Measurements from ENCODE around the gene ZBTB32.
"Not testable (repeated sequence)": the region's sequence is repeated elsewhere in the genome, so short reads cannot be mapped to it uniquely, and the experiment has no call there.

ZBTB32 gene

DNA sequence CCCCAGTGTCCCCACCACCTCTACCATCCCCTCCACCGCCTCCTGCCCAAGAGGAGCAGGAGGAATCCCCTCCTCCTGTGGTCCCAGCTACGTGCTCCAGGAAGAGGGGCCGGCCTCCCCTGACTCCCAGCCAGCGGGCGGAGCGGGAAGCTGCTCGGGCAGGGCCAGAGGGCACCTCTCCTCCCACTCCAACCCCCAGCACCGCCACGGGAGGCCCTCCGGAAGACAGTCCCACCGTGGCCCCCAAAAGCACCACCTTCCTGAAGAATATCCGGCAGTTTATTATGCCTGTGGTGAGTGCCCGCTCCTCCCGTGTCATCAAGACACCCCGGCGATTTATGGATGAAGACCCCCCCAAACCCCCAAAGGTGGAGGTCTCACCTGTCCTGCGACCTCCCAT is 16.3 kb downstream of the ZBTB32 start:
- DNase-seq (ENCODE audit: low read depth) = no peak

DNA sequence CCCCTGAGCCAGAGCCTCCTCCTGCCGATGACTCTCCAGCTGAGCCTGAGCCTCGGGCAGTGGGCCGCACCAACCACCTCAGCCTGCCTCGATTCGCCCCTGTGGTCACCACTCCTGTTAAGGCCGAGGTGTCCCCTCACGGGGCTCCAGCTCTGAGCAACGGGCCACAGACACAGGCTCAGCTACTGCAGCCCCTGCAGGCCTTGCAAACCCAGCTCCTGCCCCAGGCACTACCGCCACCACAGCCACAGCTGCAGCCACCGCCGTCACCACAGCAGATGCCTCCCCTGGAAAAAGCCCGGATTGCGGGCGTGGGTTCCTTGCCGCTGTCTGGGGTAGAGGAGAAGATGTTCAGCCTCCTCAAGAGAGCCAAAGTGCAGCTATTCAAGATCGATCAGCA is 17.0 kb downstream of the ZBTB32 start:
- DNase-seq (ENCODE audit: low read depth) = no peak

DNA sequence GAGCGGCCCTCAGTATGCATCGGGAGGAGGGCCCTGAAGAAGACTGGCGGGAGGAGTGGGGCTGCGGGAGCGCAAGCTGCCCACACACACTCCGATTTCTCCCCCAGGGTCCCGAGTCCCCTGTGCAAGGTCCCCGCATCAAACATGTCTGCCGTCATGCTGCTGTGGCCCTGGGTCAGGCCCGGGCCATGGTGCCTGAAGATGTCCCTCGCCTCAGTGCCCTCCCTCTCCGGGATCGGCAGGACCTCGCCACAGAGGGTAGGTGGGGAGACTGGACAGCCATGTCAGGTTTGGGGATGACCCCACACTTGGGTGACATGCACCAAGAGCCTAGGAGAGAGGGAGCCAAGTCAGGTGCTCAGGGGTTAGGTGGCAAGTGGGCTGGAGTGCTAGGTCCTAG is 18.1 kb downstream of the ZBTB32 start:
- DNase-seq (ENCODE audit: low read depth) = no peak

DNA sequence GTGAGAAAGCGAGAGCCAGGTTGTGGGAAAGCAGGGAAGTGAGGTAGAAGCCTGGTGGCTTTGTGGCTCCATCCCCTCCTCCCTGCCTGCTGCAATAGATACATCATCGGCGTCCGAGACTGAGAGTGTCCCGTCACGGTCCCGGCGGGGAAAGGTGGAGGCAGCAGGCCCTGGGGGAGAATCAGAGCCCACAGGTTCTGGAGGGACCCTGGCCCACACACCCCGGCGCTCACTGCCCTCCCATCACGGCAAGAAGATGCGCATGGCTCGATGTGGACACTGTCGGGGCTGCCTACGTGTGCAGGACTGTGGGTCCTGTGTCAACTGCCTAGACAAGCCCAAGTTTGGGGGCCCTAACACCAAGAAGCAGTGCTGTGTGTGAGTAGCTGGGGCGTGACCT is 18.5 kb downstream of the ZBTB32 start:
- no peak for DNase-seq (ENCODE audit: low read depth)

DNA sequence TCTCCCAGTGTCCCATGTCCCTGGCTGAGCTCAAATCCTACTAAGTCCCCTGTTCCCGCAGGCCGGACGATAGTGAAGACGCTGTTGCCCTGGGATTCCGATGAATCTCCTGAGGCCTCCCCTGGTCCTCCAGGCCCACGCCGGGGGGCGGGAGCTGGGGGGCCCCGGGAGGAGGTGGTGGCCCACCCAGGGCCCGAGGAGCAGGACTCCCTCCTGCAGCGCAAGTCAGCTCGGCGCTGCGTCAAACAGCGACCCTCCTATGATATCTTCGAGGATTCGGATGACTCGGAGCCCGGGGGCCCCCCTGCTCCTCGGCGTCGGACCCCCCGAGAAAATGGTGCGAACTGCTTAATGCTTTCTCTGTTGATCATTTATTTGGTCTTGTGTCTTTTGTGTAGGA is 19.3 kb downstream of the ZBTB32 start:
- DNase-seq (ENCODE audit: low read depth) = no peak

DNA sequence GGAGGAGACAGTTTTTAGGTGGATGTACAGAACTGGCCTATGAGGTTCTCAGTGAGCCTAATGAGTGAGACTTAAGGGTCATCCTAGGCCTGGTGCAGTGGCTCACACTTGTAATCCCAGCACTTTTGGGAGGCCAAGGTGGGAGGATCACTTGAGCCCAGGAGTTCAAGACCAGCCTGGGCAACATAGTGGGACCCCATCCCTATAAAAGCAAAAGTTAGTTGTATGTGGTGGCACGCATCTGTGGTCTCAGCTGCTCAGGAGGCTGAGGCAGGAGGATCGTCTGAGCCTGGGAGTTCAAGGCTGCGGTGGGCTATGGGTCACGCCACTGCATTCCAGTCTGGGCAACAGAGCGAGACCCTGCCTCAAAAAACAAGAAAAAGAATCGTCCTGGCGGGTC is 19.8 kb downstream of the ZBTB32 start:
- not testable (repeated sequence) for DNase-seq (ENCODE audit: low read depth)

DNA sequence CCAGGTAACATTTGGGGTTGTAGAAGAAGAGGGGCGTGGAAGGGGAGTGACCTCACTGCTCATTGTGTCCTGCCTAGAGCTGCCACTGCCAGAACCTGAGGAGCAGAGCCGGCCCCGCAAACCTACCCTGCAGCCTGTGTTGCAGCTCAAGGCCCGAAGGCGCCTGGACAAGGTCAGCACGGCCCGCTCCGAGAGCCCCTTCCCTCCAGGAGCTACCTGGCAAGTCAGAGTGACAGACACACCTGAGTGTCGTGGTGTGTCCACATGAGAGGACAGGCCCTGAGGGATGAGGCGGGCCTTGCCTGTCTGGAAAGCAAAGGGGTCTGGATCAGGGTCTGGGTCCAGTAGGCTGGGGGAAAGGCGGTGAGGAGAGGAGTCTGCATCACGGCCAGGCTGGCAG is 20.2 kb downstream of the ZBTB32 start:
- DNase-seq (ENCODE audit: low read depth) = no peak

DNA sequence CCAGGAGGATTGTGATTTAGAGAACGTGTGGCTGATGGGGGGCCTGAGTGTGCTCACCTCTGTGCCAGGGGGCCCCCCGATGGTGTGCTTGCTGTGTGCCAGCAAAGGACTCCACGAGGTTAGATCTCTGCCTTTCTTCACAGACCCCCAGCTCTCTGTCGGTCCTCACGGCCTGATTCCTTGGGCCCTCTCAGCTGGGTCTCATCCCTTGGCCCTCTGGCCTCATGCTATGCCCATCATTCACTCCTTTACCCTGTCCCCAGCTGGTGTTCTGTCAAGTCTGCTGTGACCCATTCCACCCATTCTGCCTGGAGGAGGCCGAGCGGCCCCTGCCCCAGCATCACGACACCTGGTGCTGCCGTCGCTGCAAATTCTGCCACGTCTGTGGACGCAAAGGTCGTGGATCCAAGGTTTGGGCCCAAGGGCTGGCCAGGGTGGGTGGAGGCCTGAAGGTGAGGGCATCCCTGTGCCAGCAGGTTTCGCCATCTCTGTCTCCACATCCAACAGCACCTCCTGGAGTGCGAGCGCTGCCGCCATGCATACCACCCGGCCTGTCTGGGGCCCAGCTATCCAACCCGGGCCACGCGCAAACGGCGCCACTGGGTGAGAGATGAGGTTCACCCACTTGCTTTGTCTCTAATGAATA is 21.0 kb downstream of the ZBTB32 start:
- DNase-seq (ENCODE audit: low read depth) = no peak

DNA sequence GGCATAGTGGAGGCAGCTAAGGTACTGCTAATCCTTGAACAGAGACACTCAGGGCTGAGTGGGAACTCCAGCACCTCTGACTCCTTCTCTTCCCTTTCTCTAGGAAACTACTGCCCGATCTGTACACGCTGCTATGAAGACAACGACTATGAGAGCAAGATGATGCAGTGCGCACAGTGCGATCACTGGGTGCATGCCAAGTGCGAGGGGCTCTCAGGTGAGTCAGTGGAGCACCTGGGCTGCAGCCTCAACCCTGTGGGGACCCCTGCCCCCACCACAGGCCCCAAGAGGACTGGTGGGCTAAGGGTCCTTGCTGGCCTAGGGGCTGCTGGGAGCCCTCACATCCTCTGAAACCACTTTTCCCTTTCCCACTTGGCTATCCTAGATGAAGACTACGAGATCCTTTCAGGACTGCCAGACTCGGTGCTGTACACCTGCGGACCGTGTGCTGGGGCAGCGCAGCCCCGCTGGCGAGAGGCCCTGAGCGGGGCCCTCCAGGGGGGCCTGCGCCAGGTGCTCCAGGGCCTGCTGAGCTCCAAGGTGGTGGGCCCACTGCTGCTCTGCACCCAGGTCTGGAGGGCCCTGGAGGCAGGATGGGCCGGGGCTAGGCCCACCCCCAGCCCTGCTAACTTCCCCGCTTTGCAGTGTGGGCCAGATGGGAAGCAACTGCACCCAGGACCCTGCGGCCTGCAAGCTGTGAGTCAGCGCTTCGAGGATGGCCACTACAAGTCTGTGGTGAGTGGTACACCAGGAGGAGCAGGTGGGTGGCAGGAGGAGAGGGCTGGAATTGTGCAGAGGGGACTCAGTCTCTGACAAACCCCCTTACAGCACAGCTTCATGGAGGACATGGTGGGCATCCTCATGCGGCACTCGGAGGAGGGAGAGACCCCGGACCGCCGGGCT is 22.9 kb downstream of the ZBTB32 start:
- DNase-seq (ENCODE audit: low read depth) = no peak

DNA sequence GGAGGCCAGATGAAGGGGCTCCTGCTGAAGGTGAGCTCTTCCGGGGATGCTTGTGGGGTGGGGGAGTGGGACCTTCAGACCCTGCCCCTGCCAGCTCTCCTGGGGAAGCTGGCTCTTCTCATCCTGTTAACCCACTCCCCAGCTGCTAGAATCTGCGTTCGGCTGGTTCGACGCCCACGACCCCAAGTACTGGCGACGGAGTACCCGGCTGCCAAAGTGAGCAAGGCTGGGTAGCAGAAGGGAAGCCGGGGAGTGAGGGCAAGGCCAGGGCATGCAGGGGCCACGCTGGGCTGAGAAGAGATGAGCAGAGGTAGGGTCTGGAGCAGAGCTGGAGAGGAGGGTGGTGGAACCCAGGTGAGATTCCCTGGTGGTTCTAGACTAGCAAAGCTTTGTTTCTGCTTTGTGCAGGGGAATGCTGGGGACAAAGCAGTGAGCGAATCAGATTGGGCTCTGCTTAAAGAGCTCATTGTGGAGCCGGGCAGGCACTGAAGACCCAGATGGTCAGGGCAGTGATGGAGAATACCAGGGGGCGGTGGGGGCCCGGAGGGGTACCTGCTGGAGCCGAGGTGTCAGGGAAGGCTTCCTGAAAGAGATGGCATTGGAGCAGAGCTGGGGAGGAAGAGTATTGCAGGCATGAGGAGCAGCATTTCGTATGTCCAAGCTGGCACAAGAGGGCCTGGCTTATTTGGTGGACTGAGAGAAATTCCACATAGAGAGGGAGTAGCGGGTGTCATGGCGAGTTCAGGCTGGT is 23.8 kb downstream of the ZBTB32 start:
- no peak for DNase-seq (ENCODE audit: low read depth)

DNA sequence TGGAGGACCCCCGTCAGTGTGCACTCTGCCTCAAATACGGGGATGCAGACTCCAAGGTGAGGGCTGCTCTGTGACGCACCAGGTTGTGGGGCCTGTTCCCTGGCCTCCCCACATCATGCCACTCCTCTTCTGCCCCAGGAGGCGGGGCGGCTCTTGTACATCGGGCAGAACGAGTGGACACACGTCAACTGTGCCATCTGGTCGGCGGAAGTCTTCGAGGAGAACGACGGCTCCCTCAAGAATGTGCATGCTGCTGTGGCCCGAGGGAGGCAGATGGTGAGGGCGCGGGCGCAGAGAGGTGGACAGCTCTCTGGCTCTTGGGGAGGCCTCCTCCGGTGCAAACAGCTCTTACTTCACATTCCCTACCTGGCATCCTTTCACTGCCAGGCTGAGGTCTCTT is 24.7 kb downstream of the ZBTB32 start:
- DNase-seq (ENCODE audit: low read depth) = no peak

DNA sequence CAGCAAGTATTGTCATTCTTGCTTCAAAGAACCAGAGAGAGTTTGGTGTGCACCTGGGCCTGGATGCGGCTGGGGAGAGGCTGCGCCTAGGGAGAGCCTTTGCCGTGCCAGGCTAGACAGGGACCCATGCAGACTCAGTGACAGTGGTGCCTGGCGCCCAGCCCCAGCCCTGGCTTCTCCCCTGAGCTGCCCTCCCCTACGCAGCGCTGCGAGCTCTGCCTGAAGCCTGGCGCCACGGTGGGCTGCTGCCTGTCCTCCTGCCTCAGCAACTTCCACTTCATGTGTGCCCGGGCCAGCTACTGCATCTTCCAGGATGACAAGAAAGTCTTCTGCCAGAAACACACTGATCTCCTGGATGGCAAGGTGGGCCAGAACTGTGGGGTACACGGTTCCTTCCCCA is 25.4 kb downstream of the ZBTB32 start:
- no peak for DNase-seq (ENCODE audit: low read depth)

DNA sequence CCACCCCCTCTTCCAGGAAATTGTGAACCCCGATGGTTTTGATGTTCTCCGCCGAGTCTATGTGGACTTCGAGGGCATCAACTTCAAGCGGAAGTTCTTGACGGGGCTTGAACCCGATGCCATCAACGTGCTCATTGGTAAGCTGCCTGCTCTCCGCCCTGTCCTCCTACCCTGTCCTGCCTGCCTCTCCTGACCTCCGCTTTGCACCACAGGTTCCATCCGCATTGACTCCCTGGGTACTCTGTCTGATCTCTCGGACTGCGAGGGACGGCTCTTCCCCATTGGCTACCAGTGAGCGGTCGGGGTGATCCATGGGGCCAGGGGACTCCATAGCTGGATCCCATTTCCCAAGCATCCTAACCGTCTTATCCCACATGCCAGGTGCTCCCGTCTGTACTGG is 26.0 kb downstream of the ZBTB32 start:
- no peak for DNase-seq (ENCODE audit: low read depth)

DNA sequence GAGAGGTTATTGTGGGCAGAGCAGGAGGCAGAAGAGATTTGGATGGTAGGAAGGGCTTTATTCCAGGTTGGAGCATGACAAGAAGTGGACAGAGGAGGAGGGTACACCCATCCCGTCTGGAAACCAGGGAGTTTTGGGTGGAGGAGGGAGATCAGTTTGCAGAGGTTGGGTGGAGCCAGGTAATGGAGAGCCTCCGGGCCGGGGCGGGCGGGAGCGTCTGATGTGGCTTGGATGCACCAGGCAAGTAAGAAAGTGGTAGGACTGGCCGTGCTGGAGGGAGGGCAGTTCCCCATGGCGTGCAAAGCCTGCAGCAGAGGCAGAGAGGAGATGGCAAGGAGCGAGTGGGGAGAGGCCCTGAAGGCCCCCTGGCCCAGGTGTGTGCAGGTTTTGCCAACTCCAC is 27.0 kb downstream of the ZBTB32 start:
- no peak for DNase-seq (ENCODE audit: low read depth)

DNA sequence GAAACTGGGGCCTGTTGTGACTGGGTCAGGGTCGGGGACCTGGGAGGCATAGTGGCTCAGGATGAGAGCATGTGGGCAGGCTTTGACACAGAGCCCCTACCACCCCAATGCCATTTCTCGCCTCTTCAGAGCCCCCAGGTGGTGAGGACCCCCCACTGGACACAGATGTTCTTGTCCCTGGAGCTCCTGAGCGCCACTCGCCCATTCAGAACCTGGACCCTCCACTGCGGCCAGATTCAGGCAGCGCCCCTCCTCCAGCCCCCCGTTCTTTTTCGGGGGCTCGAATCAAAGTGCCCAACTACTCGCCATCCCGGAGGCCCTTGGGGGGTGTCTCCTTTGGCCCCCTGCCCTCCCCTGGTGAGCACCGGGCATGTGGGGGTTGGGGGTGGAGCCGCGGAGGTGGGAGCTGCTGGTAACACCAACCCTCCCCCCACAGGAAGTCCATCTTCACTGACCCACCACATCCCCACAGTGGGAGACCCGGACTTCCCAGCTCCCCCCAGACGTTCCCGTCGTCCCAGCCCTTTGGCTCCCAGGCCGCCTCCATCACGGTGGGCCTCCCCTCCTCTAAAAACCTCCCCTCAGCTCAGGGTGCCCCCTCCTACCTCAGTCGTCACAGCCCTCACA is 27.5 kb downstream of the ZBTB32 start:
- no peak for DNase-seq (ENCODE audit: low read depth)

DNA sequence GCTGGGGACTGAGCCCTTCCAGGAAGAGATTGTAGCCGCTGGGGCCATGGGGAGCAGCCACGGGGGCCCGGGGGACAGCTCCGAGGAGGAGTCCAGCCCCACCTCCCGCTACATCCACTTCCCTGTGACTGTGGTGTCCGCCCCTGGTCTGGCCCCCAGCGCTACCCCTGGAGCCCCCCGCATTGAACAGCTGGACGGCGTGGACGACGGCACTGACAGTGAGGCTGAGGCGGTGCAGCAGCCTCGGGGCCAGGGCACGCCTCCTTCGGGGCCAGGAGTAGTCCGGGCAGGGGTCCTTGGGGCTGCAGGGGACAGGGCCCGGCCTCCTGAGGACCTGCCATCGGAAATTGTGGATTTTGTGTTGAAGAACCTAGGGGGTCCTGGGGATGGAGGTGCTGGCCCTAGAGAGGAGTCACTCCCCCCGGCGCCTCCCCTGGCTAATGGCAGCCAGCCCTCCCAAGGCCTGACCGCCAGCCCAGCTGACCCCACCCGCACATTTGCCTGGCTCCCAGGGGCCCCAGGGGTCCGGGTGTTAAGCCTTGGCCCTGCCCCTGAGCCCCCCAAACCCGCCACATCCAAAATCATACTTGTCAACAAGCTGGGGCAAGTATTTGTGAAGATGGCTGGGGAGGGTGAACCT is 28.3 kb downstream of the ZBTB32 start:
- no peak for DNase-seq (ENCODE audit: low read depth)

DNA sequence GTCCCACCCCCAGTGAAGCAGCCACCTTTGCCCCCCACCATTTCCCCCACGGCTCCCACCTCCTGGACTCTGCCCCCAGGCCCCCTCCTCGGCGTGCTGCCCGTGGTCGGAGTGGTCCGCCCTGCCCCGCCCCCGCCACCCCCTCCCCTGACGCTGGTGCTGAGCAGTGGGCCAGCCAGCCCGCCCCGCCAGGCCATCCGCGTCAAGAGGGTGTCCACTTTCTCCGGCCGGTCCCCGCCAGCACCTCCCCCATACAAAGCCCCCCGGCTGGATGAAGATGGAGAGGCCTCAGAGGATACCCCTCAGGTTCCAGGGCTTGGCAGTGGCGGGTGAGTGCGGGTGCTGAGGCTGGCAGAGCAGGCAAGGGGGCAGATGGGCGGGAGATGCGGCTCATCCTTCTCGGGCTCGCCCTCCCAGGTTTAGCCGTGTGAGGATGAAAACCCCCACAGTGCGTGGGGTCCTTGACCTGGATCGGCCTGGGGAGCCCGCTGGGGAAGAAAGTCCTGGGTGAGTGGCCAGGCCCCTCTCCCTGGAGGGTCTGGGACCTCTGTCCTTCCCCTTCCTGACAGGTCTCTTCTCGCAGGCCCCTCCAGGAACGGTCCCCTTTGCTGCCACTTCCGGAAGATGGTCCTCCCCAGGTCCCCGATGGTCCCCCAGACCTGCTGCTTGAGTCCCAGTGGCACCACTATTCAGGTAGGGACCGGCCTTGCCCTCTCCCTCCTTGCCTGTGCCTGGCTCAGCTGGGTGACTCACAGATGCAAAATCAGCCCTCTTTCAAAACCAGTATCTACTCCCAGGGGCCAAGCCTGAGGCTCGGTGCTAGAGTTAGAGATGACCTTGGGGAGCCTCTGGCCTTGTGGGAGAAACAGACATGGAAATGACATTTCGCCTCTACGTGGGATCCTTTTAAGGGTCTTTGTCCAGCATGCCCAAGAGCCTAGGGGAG is 29.1 kb downstream of the ZBTB32 start:
- DNase-seq (ENCODE audit: low read depth) = no peak

DNA sequence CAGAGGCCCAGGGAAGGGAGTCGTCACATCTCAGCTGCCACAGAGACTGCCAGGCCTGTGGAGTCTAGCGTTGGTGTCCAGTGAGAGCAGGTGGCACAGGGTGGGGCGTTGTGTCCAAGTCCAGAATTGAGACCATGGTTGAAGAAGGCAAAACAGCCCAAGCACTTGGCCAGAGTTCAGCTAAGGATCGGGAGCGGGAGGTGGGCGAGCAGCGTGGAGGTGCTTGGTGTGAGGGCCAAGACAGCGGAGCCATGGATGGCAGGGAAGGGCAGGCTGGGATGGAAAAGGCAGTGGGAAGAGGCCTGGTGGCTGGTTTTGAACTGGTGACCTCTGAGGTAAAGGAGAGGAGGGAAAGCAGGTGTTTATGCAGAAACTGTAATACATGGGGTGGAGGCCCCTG is 29.9 kb downstream of the ZBTB32 start:
- DNase-seq (ENCODE audit: low read depth) = no peak

DNA sequence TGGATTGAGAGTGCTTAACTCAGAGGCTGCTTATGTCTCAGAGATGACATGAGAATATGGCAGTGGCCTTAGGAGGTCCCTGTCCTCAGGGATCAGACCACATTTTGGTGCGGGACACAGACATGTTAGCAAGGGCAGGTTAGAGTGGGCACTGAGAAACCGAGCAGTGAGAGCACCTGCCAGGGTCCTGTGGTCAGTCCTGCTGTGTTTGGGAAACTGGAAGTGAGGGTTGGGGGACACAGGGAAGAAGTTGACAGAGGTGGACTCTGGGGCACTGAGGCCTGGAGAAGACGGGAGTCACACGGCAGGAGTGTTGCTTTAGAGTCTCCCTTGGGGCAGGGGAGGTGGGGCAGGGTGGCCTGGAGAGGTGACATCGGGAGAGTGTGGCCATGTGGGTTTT is 30.5 kb downstream of the ZBTB32 start:
- no peak for DNase-seq (ENCODE audit: low read depth)

All from T follicular helper cell (primary cell).